ENCODE measurements around the gene EPHB1. TPM values are rescaled to one million over a fixed set of nuclear protein-coding genes. Genes with fewer than 3 reads are reported as not detected.

Gene EPHB1
- total and polyA plus RNA-seq, 12 donors: 0.07 to 3.4 (median 1.6) TPM

- DNase-seq (no peak), ATAC-seq (no peak)
- TF ChIP-seq, protein P1, sequence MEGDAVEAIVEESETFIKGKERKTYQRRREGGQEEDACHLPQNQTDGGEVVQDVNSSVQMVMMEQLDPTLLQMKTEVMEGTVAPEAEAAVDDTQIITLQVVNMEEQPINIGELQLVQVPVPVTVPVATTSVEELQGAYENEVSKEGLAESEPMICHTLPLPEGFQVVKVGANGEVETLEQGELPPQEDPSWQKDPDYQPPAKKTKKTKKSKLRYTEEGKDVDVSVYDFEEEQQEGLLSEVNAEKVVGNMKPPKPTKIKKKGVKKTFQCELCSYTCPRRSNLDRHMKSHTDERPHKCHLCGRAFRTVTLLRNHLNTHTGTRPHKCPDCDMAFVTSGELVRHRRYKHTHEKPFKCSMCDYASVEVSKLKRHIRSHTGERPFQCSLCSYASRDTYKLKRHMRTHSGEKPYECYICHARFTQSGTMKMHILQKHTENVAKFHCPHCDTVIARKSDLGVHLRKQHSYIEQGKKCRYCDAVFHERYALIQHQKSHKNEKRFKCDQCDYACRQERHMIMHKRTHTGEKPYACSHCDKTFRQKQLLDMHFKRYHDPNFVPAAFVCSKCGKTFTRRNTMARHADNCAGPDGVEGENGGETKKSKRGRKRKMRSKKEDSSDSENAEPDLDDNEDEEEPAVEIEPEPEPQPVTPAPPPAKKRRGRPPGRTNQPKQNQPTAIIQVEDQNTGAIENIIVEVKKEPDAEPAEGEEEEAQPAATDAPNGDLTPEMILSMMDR (IDR thresholded peaks at IDR 0.05): no peak
- intact Hi-C loops (cut with DNase I): no loop called here
- no peak overlapping the region for H3K27ac ChIP-seq
- no peaks in the 10 kb centered on the region for H3K9me3 ChIP-seq
- H3K4me3 ChIP-seq: no peak overlapping the region
- H3K36me3 ChIP-seq: no peaks in the 10 kb centered on the region
- H3K27me3 ChIP-seq: peaks cover 0 to 18% (median 5%) of the 10 kb centered on the region in 7 donors
- WGBS, 2 donors: 81 to 85% methylated on average over 6 of the region's 6 CpGs
- H3K4me1 ChIP-seq: no peaks in the 10 kb centered on the region
Observed at GRCh38 chr3:135267487-135267886, 472.4 kb downstream of the EPHB1 start.

- 69 to 79% methylated on average over 2 of the region's 2 CpGs for whole genome bisulfite sequencing, 2 donors
- intact Hi-C loops (cut with DNase I): no loop called here
- ATAC-seq (no peak), DNase-seq (no peak)
- H3K27ac ChIP-seq: no peak overlapping the region
- no peak overlapping the region for H3K4me3 ChIP-seq
- TF ChIP-seq, protein P1 (IDR thresholded peaks at IDR 0.05): no peak
- H3K4me1 ChIP-seq: no peaks in the 10 kb centered on the region
- H3K27me3 ChIP-seq: peaks cover 0 to 18% (median 5%) of the 10 kb centered on the region in 7 donors
- no peaks in the 10 kb centered on the region for H3K36me3 ChIP-seq
- H3K9me3 ChIP-seq: no peaks in the 10 kb centered on the region
Observed at GRCh38 chr3:135268941-135269532, 474.0 kb downstream of the EPHB1 start.

DNA sequence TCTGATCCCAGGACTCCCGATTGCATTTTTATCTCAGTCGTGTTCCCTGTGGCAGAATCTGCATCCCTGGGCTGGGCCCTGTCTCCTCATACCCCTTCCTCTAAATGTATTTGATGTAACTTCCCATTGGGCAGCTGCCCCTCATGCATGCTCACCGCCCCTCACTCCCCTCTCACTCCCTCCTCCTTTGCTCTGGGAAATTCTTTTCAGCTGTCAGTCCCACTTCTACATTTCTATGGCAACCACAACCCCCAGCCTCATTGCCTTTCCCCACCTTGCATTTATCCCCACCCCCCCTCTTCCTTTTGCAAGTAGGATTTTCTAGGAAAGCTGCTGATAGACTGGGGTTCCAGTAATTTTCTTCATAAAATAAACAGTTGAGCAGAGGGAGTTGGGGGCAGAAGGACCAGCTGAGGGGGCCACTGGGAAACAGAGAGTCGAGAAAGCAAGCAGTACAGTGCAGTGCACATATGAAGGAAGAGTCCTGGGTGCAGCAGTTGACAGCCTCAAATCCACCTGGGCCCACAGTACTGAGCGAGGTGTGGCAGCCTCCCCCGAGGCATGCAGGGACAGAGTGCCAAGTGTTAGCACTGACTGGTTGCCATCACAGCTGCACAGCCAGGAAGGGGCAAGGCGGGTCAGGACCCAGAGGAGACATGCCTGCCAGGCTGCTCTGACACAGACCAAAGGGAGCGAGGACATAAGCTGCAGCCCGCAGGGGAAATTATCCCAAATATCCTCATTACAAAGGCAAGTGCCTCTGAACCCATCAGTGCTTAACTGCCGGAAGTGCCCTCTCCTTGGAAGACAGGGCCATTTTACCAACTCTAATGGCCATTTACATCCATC, 476.3 kb downstream of the EPHB1 start:
- no peak for DNase-seq

GRCh38 chr3:135272026-135272669, 477.1 kb downstream of the EPHB1 start:
- DNase-seq: no peak
- H3K27me3 ChIP-seq: peaks cover 0 to 18% (median 5%) of the 10 kb centered on the region in 7 donors
- TF ChIP-seq, protein P1 (IDR thresholded peaks at IDR 0.05): no peak
- WGBS, 2 donors: 42 to 44% methylated on average over 7 of the region's 7 CpGs
- H3K9me3 ChIP-seq: peaks cover 0 to 14% (median 0%) of the 10 kb centered on the region in 11 donors
- no peak overlapping the region for H3K4me3 ChIP-seq
- intact Hi-C loops (cut with DNase I): no loop called here
- ATAC-seq: no peak
- H3K36me3 ChIP-seq: no peaks in the 10 kb centered on the region
- H3K4me1 ChIP-seq: no peaks in the 10 kb centered on the region
- no peak overlapping the region for H3K27ac ChIP-seq

More for the DNA sequence above, 476.3 kb downstream of the EPHB1 start:
- H3K4me1 ChIP-seq: no peaks in the 10 kb centered on the region
- TF ChIP-seq, protein P1 (IDR thresholded peaks at IDR 0.05): no peak
- H3K27ac ChIP-seq: no peak overlapping the region
- ATAC-seq: peak in 1 of 8 donors; percentile 39
- intact Hi-C loops (cut with DNase I): no loop called here
- peaks cover 0 to 18% (median 5%) of the 10 kb centered on the region in 7 donors for H3K27me3 ChIP-seq
- no peak overlapping the region for H3K4me3 ChIP-seq
- H3K9me3 ChIP-seq: peaks cover 0 to 11% (median 0%) of the 10 kb centered on the region in 11 donors
- H3K36me3 ChIP-seq: no peaks in the 10 kb centered on the region
- 60 to 66% methylated on average over 10 of the region's 10 CpGs for WGBS, 2 donors

All from heart right ventricle (tissue), 16 donors.